IMR-90 (cell line): ENCODE data around the gene RELN. TPM values are rescaled to one million over a fixed set of nuclear protein-coding genes. Genes with fewer than 3 reads are reported as not detected.

ENCODE experiments used
- ATAC-seq: fragments of 200-7000 bp; cut with Tn5 transposase; 2 replicates; pipeline ENCODE4 v1.9.1; 2020; ENCODE audit warnings: low read depth, mild to moderate bottlenecking, moderate library complexity
- BruUV-seq: library from RNA; stranded (reverse); fragments of 400-500 nt; replicated peaks from 2 replicates; lab custom pipeline; 2021; lab: Mats Ljungman, UMichigan
- CTCF ChIA-PET: fragments of 300-600 bp; formaldehyde crosslinking; extraction: SDS; loops from one replicate; lab custom pipeline; 2021; ENCODE audit warnings: antibody characterized with exemption; lab: Yijun Ruan, JAX
- POLR2A ChIA-PET: fragments of 300-600 bp; sonication (Branson Sonifier 250); formaldehyde crosslinking; loops from one replicate; lab custom pipeline; 2022; ENCODE audit warnings: antibody characterized with exemption; ENCODE audit not compliant: unreplicated experiment; lab: Charles Lee
- DNase-seq: peaks from one replicate; pipeline ENCODE4 v3.0.0; 2013
- H2AFZ ChIP-seq: replicated peaks from 2 replicates; pipeline ENCODE3; 2013; ENCODE audit warnings: low read length, mild to moderate bottlenecking; ENCODE audit not compliant: poor library complexity
- H2AK5ac ChIP-seq: 2 replicates; pipeline ENCODE4 v1.6.1; 2013; ENCODE audit warnings: low read depth, low read length, inconsistent platforms
- H2AK9ac ChIP-seq: replicated peaks from 2 replicates; pipeline ENCODE3; 2013; ENCODE audit warnings: mild to moderate bottlenecking, low read depth, low read length, moderate library complexity; ENCODE audit not compliant: poor library complexity
- H2BK120ac ChIP-seq: 2 replicates; pipeline ENCODE4 v1.6.1; 2013; ENCODE audit warnings: low read depth, low read length, inconsistent platforms
- H2BK15ac ChIP-seq: 3 replicates; pipeline ENCODE4 v1.6.1; 2013; ENCODE audit warnings: low read depth, low read length, inconsistent platforms
- H2BK20ac ChIP-seq: 2 replicates; pipeline ENCODE4 v1.6.1; 2013; ENCODE audit warnings: low read depth, mild to moderate bottlenecking, inconsistent platforms, low read length, moderate library complexity
- H2BK5ac ChIP-seq: 2 replicates; pipeline ENCODE4 v1.6.1; 2013; ENCODE audit warnings: mild to moderate bottlenecking, low read depth, low read length, inconsistent platforms; ENCODE audit not compliant: poor library complexity, severe bottlenecking
- H3K14ac ChIP-seq: replicated peaks from 2 replicates; pipeline ENCODE4 v1.6.1; 2013; ENCODE audit warnings: low read depth, low read length, inconsistent platforms
- H3K18ac ChIP-seq: 2 replicates; pipeline ENCODE4 v1.6.1; 2013; ENCODE audit warnings: low read depth, low read length, control low read depth
- H3K23ac ChIP-seq: 2 replicates; pipeline ENCODE4 v1.6.1; 2013; ENCODE audit warnings: low read depth, low read length, inconsistent platforms
- H3K27ac ChIP-seq: 2 replicates; pipeline ENCODE4 v1.5.1; 2013; ENCODE audit warnings: mild to moderate bottlenecking, control low read depth, low read length; ENCODE audit not compliant: insufficient read depth
- H3K27me3 ChIP-seq: 2 replicates; pipeline ENCODE4 v1.6.1; 2013; ENCODE audit warnings: low read length; ENCODE audit not compliant: control insufficient read depth, insufficient read depth
- H3K36me3 ChIP-seq: 2 replicates; pipeline ENCODE4 v1.6.1; 2013; ENCODE audit warnings: low read length, mixed read lengths; ENCODE audit not compliant: control insufficient read depth, insufficient read depth
- H3K4ac ChIP-seq: 2 replicates; pipeline ENCODE4 v1.6.1; 2013; ENCODE audit warnings: low read depth, low read length, inconsistent platforms
- H3K4me1 ChIP-seq: 2 replicates; pipeline ENCODE4 v1.6.1; 2013; ENCODE audit warnings: low read length, mixed read lengths; ENCODE audit not compliant: control insufficient read depth, insufficient read depth
- H3K4me2 ChIP-seq: 2 replicates; pipeline ENCODE4 v1.6.1; 2013; ENCODE audit warnings: low read depth, mild to moderate bottlenecking, control low read depth, low read length, moderate library complexity
- H3K4me3 ChIP-seq: 2 replicates; pipeline ENCODE4 v1.5.1; 2013; ENCODE audit warnings: low read depth, mild to moderate bottlenecking, control low read depth, low read length, moderate library complexity; ENCODE audit not compliant: insufficient read depth
- H3K56ac ChIP-seq: 2 replicates; pipeline ENCODE4 v1.6.1; 2013; ENCODE audit warnings: low read length, inconsistent platforms; ENCODE audit not compliant: insufficient read depth; ENCODE audit errors: extremely low read depth
- H3K79me1 ChIP-seq, 2 experiments: 2 replicates each; pipeline ENCODE4 v1.6.1; 2013; ENCODE audit warnings: low read length in 2 of 2, inconsistent platforms in 1 of 2, low read depth in 1 of 2
- H3K9ac ChIP-seq: 2 replicates; pipeline ENCODE4 v1.6.1; 2013; ENCODE audit warnings: low read depth, low read length, control low read depth
- H3K9me1 ChIP-seq: 2 replicates; pipeline ENCODE4 v1.6.1; 2013; ENCODE audit warnings: low read length, inconsistent platforms; ENCODE audit not compliant: insufficient read depth
- H3K9me3 ChIP-seq: 2 replicates; pipeline ENCODE4 v1.6.1; 2013; ENCODE audit warnings: low read length; ENCODE audit not compliant: control insufficient read depth, insufficient read depth
- H4K20me1 ChIP-seq: 2 replicates; pipeline ENCODE4 v1.6.1; 2013; ENCODE audit warnings: low read length, inconsistent platforms; ENCODE audit not compliant: insufficient read depth
- H4K5ac ChIP-seq: 2 replicates; pipeline ENCODE4 v1.6.1; 2013; ENCODE audit warnings: mild to moderate bottlenecking, low read depth, low read length, control low read depth
- H4K8ac ChIP-seq, 2 experiments: 2 replicates each; pipeline ENCODE4 v1.6.1; 2013; ENCODE audit warnings: low read depth in 2 of 2, low read length in 2 of 2, control low read depth in 1 of 2, inconsistent platforms in 1 of 2
- H4K91ac ChIP-seq: 2 replicates; pipeline ENCODE4 v1.6.1; 2013; ENCODE audit warnings: low read depth, low read length, inconsistent platforms; ENCODE audit not compliant: insufficient read depth
- RFX5 ChIP-seq: IDR thresholded peaks from 2 replicates; pipeline ENCODE4 v1.8.0; 2012; ENCODE audit warnings: low read depth, mild to moderate bottlenecking, low read length, moderate library complexity
- WGBS, 2 experiments: methylation state at CpG; one replicate each; pipeline versions ENCODE4 v1.1.5 to v1.1.7; 2013; ENCODE audit warnings: missing lambda C conversion rate in 2 of 2; ENCODE audit not compliant: insufficient read length in 1 of 2; ENCODE audit errors: extremely low coverage in 2 of 2; 5-methylcytosine and 5-hydroxymethylcytosine counted together
- dilution Hi-C: fragments of 300-500 bp; cut with HindIII; formaldehyde crosslinking; loops from one replicate; pipeline ENCODE4 v1.14.3; 2018; ENCODE audit warnings: low sequenced_read_pairs; ENCODE audit not compliant: unreplicated experiment
- in situ Hi-C: fragments of 300-500 bp; cut with MboI; formaldehyde crosslinking; loops from 3 replicates; pipeline ENCODE4 v1.14.3; 2019; ENCODE audit warnings: low sequenced_read_pairs, inconsistent platforms, mixed read lengths
- intact Hi-C: fragments of 100-400 bp; cut with micrococcal nuclease; formaldehyde crosslinking; loops from 2 replicates; pipeline ENCODE4 v1.10.0; 2022
- polyA plus RNA-seq, 3 experiments: library from polyadenylated mRNA; depleted of rRNA; stranded (reverse); fragments of >200 nt; gene quantifications; 2 replicates each; pipeline ENCODE4 v1.2.3, GENCODE V29; 2012; ENCODE audit warnings: low replicate concordance in 1 of 3
- total RNA-seq: library from RNA; depleted of rRNA; stranded (reverse); fragments of >200 nt; gene quantifications from 2 replicates; pipeline ENCODE4 v1.2.3, GENCODE V29; 2012

Gene RELN
- total and polyA plus RNA-seq, 2 of the 4 experiments (the other 2 are of a cell fraction), result 14.7 to 23.7 TPM

GRCh38 chr7:103905997-103906396, 83.5 kb downstream of the RELN start:
- Histone ChIP-seq H4K8ac (no peak overlapping the region), H4K91ac (no peak overlapping the region), H3K4ac (no peak overlapping the region), H4K5ac (no peak overlapping the region), H3K4me2 (no peak overlapping the region), H2BK20ac (no peak overlapping the region), H3K9ac (no peak overlapping the region), H3K23ac (no peak overlapping the region), H3K56ac (no peak overlapping the region), H2BK5ac (no peak overlapping the region), H2BK120ac (no peak overlapping the region), H3K9me3 (no peaks in the 10 kb centered on the region), H2BK15ac (no peak overlapping the region), H3K14ac (no peak overlapping the region), H3K36me3 (no peaks in the 10 kb centered on the region), H3K18ac (no peak overlapping the region), H3K4me1 (no peaks in the 10 kb centered on the region), H2AK9ac (no peak overlapping the region), H3K9me1 (no peaks in the 10 kb centered on the region), H3K27ac (no peak overlapping the region), H3K27me3 (no peaks in the 10 kb centered on the region), H2AK5ac (no peak overlapping the region), H3K4me3 (no peak overlapping the region), H2AFZ (no peak overlapping the region), H3K79me1 (no peaks in the 10 kb centered on the region), H4K20me1 (no peaks in the 10 kb centered on the region)
- DNase-seq (no peak), ATAC-seq (no peak)
- in situ Hi-C loops, result no loop called here
- dilution Hi-C loops, result no loop called here
- WGBS, 2 experiments, result 38% methylated on average over 1 of the region's 2 CpGs; no CpG with 5 or more reads in 1 of the 2 experiments
- TF ChIP-seq RFX5, result no peak
- POLR2A ChIA-PET, result interaction anchor here (0.6 kb wide), 1 partner anchor 56 kb away, joined by 3 read pairs; no protein-coding TSS in a partner anchor
- BruUV-seq, result no TSS peak
- CTCF ChIA-PET, result interaction anchor here (0.6 to 0.7 kb wide), 2 partner anchors 243 to 254 kb away, joined by 3 to 7 read pairs; no protein-coding TSS in a partner anchor
- intact Hi-C loops, result no loop called here
